ENCODE measurements around the gene SFTPA2.
"Not testable (repeated sequence)": the region's sequence is repeated elsewhere in the genome, so short reads cannot be mapped to it uniquely, and the experiment has no call there.

SFTPA2 gene

GRCh38 chr10:79555354-79556309 lies 4.6 kb downstream of the SFTPA2 start:
- H3K4me3 ChIP-seq (ENCODE audit: low read length), result no peak overlapping the region
- no peak for TF ChIP-seq CTCF (conservative IDR thresholded peaks at IDR 0.05; ENCODE audit: low read depth, low read length)
- no peak for DNase-seq (ENCODE audit: low read depth)

GRCh38 chr10:79552143-79552542 lies 8.1 kb downstream of the SFTPA2 start:
- TF ChIP-seq CTCF (conservative IDR thresholded peaks at IDR 0.05; ENCODE audit: low read depth, low read length), result no peak

GRCh38 chr10:79547973-79548372 lies 12.2 kb downstream of the SFTPA2 start:
- TF ChIP-seq CTCF (conservative IDR thresholded peaks at IDR 0.05; ENCODE audit: low read depth, low read length), result no peak
- no peak overlapping the region for H3K4me3 ChIP-seq (ENCODE audit: low read length)
- DNase-seq (ENCODE audit: low read depth), result no peak

More at GRCh38 chr10:79552143-79552542, 8.1 kb downstream of the SFTPA2 start:
- no peak for DNase-seq (ENCODE audit: low read depth)
- H3K4me3 ChIP-seq (ENCODE audit: low read length), result no peak overlapping the region

GRCh38 chr10:79547128-79547527 lies 13.1 kb downstream of the SFTPA2 start:
- H3K4me3 ChIP-seq (ENCODE audit: low read length); DNase-seq (ENCODE audit: low read depth): not testable (repeated sequence)

- H3K4me3 ChIP-seq (ENCODE audit: low read length); DNase-seq (ENCODE audit: low read depth): not testable (repeated sequence)
Measured at GRCh38 chr10:79544926-79545659, 15.1 kb downstream of the SFTPA2 start.

GRCh38 chr10:79544408-79544807 lies 15.8 kb downstream of the SFTPA2 start:
- not testable (repeated sequence) for H3K4me3 ChIP-seq (ENCODE audit: low read length); DNase-seq (ENCODE audit: low read depth)

- no peak for TF ChIP-seq CTCF (conservative IDR thresholded peaks at IDR 0.05; ENCODE audit: low read depth, low read length)
- no peak overlapping the region for H3K4me3 ChIP-seq (ENCODE audit: low read length)
- no peak for DNase-seq (ENCODE audit: low read depth)
Measured at GRCh38 chr10:79542626-79543025, 17.6 kb downstream of the SFTPA2 start.

- not testable (repeated sequence) for DNase-seq (ENCODE audit: low read depth); H3K4me3 ChIP-seq (ENCODE audit: low read length)
Measured at GRCh38 chr10:79540930-79541329, 19.3 kb downstream of the SFTPA2 start.

- DNase-seq (ENCODE audit: low read depth), result not testable (repeated sequence)
Measured at GRCh38 chr10:79538311-79538710, 21.9 kb downstream of the SFTPA2 start.

GRCh38 chr10:79533903-79534175 lies 26.4 kb downstream of the SFTPA2 start:
- DNase-seq (ENCODE audit: low read depth); H3K4me3 ChIP-seq (ENCODE audit: low read length): not testable (repeated sequence)

More at GRCh38 chr10:79538311-79538710, 21.9 kb downstream of the SFTPA2 start:
- H3K4me3 ChIP-seq (ENCODE audit: low read length), result not testable (repeated sequence)

- DNase-seq (ENCODE audit: low read depth); H3K4me3 ChIP-seq (ENCODE audit: low read length): not testable (repeated sequence)
Measured at GRCh38 chr10:79533142-79533902, 26.9 kb downstream of the SFTPA2 start.

- H3K4me3 ChIP-seq (ENCODE audit: low read length); DNase-seq (ENCODE audit: low read depth): not testable (repeated sequence)
Measured at GRCh38 chr10:79528261-79528660, 31.9 kb downstream of the SFTPA2 start.

GRCh38 chr10:79525049-79525710 lies 35.0 kb downstream of the SFTPA2 start:
- not testable (repeated sequence) for DNase-seq (ENCODE audit: low read depth); H3K4me3 ChIP-seq (ENCODE audit: low read length)

All from retinal pigment epithelial cell (primary cell).